Transverse colon (tissue), 4 donors: ENCODE measurements around the gene SPDYE4. TPM values are rescaled to one million over a fixed set of nuclear protein-coding genes. Genes with fewer than 3 reads are reported as not detected.

ENCODE experiments used
- DNase-seq: peaks from one replicate; pipeline ENCODE4 v3.0.0-alpha.2; 2019
- H3K27ac ChIP-seq, 4 donors: fragments of 200-600 bp; sonication (generic); 2 replicates each; pipeline ENCODE4 v1.5.1; 2016 to 2018; ENCODE audit warnings: inconsistent platforms in 4 of 4
- H3K27me3 ChIP-seq: fragments of 200-600 bp; sonication (generic); 2 replicates; pipeline ENCODE4 v1.5.1; 2017; ENCODE audit warnings: inconsistent platforms
- H3K36me3 ChIP-seq, 4 donors: fragments of 200-600 bp; sonication (generic); 2 replicates each; pipeline ENCODE4 v1.5.1; 2017 to 2019; ENCODE audit warnings: inconsistent platforms in 4 of 4
- H3K4me1 ChIP-seq, 4 donors: fragments of 200-600 bp; sonication (generic); 2 replicates each; pipeline ENCODE4 v1.5.1; 2017 to 2020; ENCODE audit warnings: inconsistent platforms in 4 of 4
- H3K4me3 ChIP-seq, 4 donors: fragments of 200-600 bp; sonication (generic); 1 replicate in 1 of 4; 2 replicates in 3 of 4; pipeline versions ENCODE4 v1.5.1 to v1.6.1; 2017 to 2019; ENCODE audit warnings: inconsistent platforms in 4 of 4
- H3K9me3 ChIP-seq, 2 donors: fragments of 200-600 bp; sonication (generic); 2 replicates each; pipeline ENCODE4 v1.5.1; 2017 to 2019; ENCODE audit warnings: inconsistent platforms in 2 of 2
- EP300 ChIP-seq: sonication (generic); formaldehyde crosslinking; IDR thresholded peaks from one replicate; pipeline ENCODE4 v1.6.1; 2017; ENCODE audit warnings: antibody characterized with exemption, low read depth
- POLR2A ChIP-seq: fragments of 450-650 bp; IDR thresholded peaks from one replicate; pipeline ENCODE4 v1.6.1; 2016; ENCODE audit warnings: antibody characterized with exemption, mild to moderate bottlenecking, moderate library complexity
- POLR2AphosphoS5 ChIP-seq, 3 donors: sonication (generic); formaldehyde crosslinking; IDR thresholded peaks; one replicate each; pipeline ENCODE4 v1.6.1; 2016; ENCODE audit warnings: antibody characterized with exemption in 3 of 3
- WGBS, 2 donors: methylation state at CpG; one replicate each; pipeline ENCODE4 v1.1.5; 2018; ENCODE audit warnings: low coverage in 1 of 2; 5-methylcytosine and 5-hydroxymethylcytosine counted together
- in situ Hi-C, 4 donors: fragments of 200-750 bp; cut with MboI; loops; one replicate each; pipeline versions ENCODE4 v1.15.0 to v1.15.1; 2017; ENCODE audit warnings: low sequenced_read_pairs in 3 of 4, low pct_ligation_motif_present in 1 of 4, low pct_unique_long_range_greater_than_20kb in 1 of 4
- intact Hi-C: fragments of 100-400 bp; cut with DNase I; formaldehyde crosslinking; loops from one replicate; pipeline ENCODE4 v1.15.1; 2023; ENCODE audit warnings: low total_unique reads
- total RNA-seq, 4 donors: library from RNA; depleted of rRNA; stranded (reverse); fragments of >200 nt; gene quantifications; one replicate each; pipeline ENCODE4 v1.1.0, GENCODE V29; 2016
- TF ChIP-seq, protein P1 (sequence below), 5 experiments: fragments of 200-600 bp in 3 of 5; fragments of 450-650 bp in 2 of 5; sonication (generic) in 3 of 5; IDR thresholded peaks; 1 replicate in 2 of 5; 2 replicates in 3 of 5; pipeline ENCODE4 v1.5.1; 2016 to 2017; ENCODE audit warnings: antibody characterized with exemption in 5 of 5, inconsistent platforms in 3 of 5, mild to moderate bottlenecking in 2 of 5, moderate library complexity in 1 of 5

SPDYE4 gene
- total RNA-seq, 4 donors from 2014 or later = not detected

DNA sequence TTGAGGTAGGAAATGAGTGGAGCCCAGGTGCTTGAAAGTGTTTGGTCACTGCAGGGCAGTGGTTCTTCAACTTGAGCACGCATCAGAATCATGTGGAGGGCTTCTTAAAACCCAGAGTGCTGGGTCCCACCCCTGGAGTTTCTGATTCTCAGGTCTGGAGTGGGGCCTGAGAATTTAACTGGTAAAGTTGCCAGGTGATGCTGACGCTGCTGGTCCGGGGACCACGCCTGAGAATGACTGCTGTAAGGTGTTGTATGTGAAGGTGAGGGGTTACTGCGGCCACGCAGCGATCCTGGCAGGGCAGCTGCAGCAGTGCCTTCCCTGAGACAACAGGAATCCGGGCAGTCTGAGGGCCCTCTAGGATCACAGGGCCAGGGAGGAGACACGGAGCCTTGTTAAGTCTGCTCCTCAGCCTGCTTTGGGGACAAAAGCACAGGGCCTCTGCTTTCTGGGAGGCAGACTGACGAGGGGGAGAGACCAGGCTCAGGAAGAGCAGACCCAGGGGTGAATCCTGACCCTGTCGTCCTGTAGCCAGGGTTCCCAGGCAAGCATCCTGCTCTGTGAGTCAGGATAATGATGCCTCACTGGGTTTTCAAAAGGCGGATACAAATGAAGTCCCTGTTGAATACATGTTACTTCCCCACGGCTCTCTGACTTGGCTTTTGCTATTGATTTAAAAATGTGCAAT is 30.0 kb downstream of the SPDYE4 start:
- Histone ChIP-seq H3K9me3 (no peaks in the 10 kb centered on the region), H3K27ac (no peak overlapping the region), H3K4me1 (no peaks in the 10 kb centered on the region), H3K36me3 (no peaks in the 10 kb centered on the region), H3K27me3 (no peaks in the 10 kb centered on the region), H3K4me3 (no peak overlapping the region)
- DNase-seq = no peak
- WGBS, 2 donors = 90% methylated on average over 13 of the region's 13 CpGs; no CpG with 5 or more reads in 1 of the 2 donors
- TF ChIP-seq EP300 (no peak), POLR2A (no peak), POLR2AphosphoS5 (IDR thresholded peaks at IDR 0.05) (no peak)
- TF ChIP-seq, protein P1, sequence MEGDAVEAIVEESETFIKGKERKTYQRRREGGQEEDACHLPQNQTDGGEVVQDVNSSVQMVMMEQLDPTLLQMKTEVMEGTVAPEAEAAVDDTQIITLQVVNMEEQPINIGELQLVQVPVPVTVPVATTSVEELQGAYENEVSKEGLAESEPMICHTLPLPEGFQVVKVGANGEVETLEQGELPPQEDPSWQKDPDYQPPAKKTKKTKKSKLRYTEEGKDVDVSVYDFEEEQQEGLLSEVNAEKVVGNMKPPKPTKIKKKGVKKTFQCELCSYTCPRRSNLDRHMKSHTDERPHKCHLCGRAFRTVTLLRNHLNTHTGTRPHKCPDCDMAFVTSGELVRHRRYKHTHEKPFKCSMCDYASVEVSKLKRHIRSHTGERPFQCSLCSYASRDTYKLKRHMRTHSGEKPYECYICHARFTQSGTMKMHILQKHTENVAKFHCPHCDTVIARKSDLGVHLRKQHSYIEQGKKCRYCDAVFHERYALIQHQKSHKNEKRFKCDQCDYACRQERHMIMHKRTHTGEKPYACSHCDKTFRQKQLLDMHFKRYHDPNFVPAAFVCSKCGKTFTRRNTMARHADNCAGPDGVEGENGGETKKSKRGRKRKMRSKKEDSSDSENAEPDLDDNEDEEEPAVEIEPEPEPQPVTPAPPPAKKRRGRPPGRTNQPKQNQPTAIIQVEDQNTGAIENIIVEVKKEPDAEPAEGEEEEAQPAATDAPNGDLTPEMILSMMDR (IDR thresholded peaks at IDR 0.05) = no peak
- intact Hi-C loops (no loop called here), in situ Hi-C loops (loop anchor here in 1 of 4 donors (25.0 kb wide), 1 partner anchor 316 kb away; no protein-coding TSS in a partner anchor)

DNA sequence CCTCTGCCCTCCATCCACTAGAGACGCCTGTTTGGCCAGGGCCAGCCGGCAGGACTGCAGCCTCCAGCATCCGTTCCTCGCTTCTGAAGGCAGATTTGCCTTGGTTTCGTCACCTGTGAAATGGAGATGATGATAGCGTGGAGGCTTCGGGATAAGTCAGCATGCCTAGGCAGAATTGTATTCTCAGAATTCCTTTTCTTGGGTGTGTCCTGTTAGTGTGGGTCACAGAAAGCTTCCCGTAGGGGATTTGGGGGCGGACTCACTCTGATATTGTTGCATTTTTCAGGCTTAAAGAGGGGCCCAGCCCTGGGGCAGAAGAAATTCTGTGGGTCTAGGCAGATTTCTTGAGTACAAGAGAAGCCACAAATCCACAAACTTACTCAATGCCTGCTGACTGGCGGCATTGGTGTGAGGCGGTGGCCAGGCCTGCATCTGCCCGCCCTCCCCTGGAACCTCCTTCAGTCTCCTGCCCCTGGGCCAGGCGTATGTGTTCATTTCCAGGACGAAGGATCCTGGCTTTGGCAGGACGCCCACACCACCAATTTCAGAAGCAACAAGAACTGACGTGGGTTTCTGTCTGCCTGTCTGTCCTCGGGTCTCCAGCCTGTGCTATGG is 31.3 kb downstream of the SPDYE4 start:
- WGBS, 2 donors = 36 to 68% methylated on average over 2 to 17 of the region's 17 CpGs
- in situ Hi-C loops = loop anchor here in 1 of 4 donors (25.0 kb wide), 1 partner anchor 315 kb away; no protein-coding TSS in a partner anchor
- H3K27ac ChIP-seq = no peak overlapping the region

DNA sequence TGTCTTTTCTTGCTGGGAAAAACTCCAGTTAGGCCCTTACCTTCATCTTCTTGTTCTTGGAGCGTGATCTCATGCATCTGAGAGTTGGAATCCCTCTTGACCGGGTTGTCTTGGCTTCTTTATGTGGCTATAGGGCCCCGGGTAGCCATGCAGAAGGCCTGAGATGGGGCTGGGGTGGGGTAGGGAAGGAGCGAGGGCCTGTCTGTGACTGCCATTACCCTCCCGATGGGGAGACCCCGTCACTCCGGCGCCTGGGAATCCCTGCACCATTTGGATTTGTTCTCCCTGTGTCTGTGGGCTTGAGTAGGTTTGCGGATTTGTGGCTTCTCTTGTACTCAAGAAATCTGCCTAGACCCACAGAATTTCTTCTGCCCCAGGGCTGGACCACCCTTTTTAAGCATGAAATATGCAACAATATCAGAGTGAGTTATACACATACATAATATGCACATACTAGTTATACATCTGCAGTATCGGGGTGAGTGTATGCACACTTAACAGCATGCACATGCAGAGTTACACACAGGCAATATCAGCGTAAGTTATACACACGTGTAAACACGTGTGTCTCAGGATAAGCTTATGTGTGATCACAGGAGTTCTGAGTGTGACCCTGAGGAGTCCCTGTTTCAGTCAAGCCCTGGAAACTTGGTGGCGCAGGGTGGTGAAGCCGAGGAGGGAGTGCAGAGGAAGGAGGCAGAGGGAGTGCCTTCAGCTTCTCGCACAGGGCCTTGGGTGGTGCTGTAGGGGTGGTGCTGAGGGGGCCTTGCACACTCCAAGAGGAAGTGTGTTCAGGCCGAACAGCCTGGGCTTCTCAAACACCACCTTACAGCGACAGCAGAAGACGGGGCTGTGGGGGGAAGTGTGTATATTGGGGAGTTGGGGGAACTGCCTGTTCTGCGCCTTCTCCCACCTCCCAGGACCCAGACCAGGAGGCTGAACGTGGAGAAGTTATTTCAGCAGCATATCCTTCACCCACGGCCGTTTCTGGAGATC is 32.2 kb downstream of the SPDYE4 start:
- no peak for DNase-seq
- H3K4me3 ChIP-seq = no peak overlapping the region
- no peaks in the 10 kb centered on the region for H3K9me3 ChIP-seq
- no peaks in the 10 kb centered on the region for H3K36me3 ChIP-seq
- no peaks in the 10 kb centered on the region for H3K27me3 ChIP-seq
- H3K27ac ChIP-seq = no peak overlapping the region
- 74 to 78% methylated on average over 7 to 23 of the region's 23 CpGs for WGBS, 2 donors
- intact Hi-C loops (no loop called here), in situ Hi-C loops (loop anchor here in 1 of 4 donors (25.0 kb wide), 1 partner anchor 314 kb away; no protein-coding TSS in a partner anchor)
- no peaks in the 10 kb centered on the region for H3K4me1 ChIP-seq
- no peak for TF ChIP-seq EP300
- TF ChIP-seq, protein P1 (IDR thresholded peaks at IDR 0.05) = no peak
- TF ChIP-seq POLR2AphosphoS5 (IDR thresholded peaks at IDR 0.05) = no peak
- no peak for TF ChIP-seq POLR2A

More for the DNA sequence above, 31.3 kb downstream of the SPDYE4 start:
- Histone ChIP-seq H3K4me1 (no peaks in the 10 kb centered on the region), H3K4me3 (no peak overlapping the region), H3K27me3 (no peaks in the 10 kb centered on the region), H3K9me3 (no peaks in the 10 kb centered on the region), H3K36me3 (no peaks in the 10 kb centered on the region)
- TF ChIP-seq POLR2A = no peak
- TF ChIP-seq, protein P1 (IDR thresholded peaks at IDR 0.05) = no peak
- no peak for TF ChIP-seq POLR2AphosphoS5 (IDR thresholded peaks at IDR 0.05)
- no peak for TF ChIP-seq EP300
- intact Hi-C loops = no loop called here
- DNase-seq = no peak

- no peak overlapping the region for H3K4me3 ChIP-seq
- no peak for DNase-seq
- no peaks in the 10 kb centered on the region for H3K9me3 ChIP-seq
- H3K27ac ChIP-seq = no peak overlapping the region
- TF ChIP-seq, protein P1 (IDR thresholded peaks at IDR 0.05) = no peak
- TF ChIP-seq EP300 (no peak), POLR2AphosphoS5 (IDR thresholded peaks at IDR 0.05) (no peak), POLR2A (no peak)
- in situ Hi-C loops = no loop called here
- WGBS, 2 donors = 92% methylated on average over 7 of the region's 7 CpGs; no CpG with 5 or more reads in 1 of the 2 donors
- intact Hi-C loops = no loop called here
- H3K27me3 ChIP-seq = no peaks in the 10 kb centered on the region
- H3K36me3 ChIP-seq = no peaks in the 10 kb centered on the region
- no peaks in the 10 kb centered on the region for H3K4me1 ChIP-seq
These were observed 33.9 kb downstream of the SPDYE4 start for GRCh38 chr17:8724451-8724850.
